Measurements from ENCODE around the gene PARD3B. TPM values are rescaled to one million over a fixed set of nuclear protein-coding genes. Genes with fewer than 3 reads are reported as not detected.

PARD3B gene
- polyA plus RNA-seq, 3 donors = not detected

DNA sequence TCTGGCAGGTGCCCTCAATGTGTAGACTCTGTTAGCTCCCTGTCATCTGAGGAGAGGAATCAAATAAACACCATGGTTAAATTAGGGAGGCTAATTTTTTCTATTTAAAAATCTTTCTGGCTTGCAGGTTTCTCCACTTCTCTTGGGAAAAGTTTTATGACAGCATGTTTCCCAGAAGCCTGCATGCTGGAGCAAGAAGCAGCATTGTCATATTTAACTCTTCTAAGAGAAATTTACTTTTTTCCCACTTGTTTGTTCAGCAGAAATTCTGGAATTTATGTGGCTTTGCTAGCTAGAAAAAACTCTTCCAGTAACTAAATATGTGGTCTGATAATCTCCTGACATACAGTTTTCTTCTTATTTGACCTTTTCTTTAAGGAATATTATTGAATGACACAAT is 230.5 kb downstream of the PARD3B start:
- Histone ChIP-seq H3K4me2 (replicated peaks; ENCODE audit: extremely low read depth, low read length, poor library complexity, severe bottlenecking) (no peak overlapping the region), H3K36me3 (replicated peaks in 1 of 2; ENCODE audit: control insufficient read depth in 1 of 2, insufficient read depth in 2 of 2, low read length in 2 of 2) (no peaks in the 10 kb centered on the region), H3K27me3 (ENCODE audit: control insufficient read depth in 2 of 2, insufficient read depth in 2 of 2, low read length in 2 of 2) (no peaks in the 10 kb centered on the region), H2AFZ (ENCODE audit: insufficient read depth, low read depth, low read length, poor library complexity, severe bottlenecking) (no peak overlapping the region), H3K9ac (ENCODE audit: insufficient read depth, low read length, poor library complexity, severe bottlenecking) (no peak overlapping the region), H3K27ac (ENCODE audit: low read depth in 1 of 2, low read length in 2 of 2) (no peak overlapping the region), H4K20me1 (ENCODE audit: insufficient read depth, low read length) (no peaks in the 10 kb centered on the region), H3K4me3 (replicated peaks in 1 of 3; ENCODE audit: low read depth in 2 of 3, low read length in 3 of 3) (no peak overlapping the region), H3K9me3 (replicated peaks in 1 of 2; ENCODE audit: control insufficient read depth in 1 of 2, insufficient read depth in 1 of 2, low read length in 2 of 2) (no peaks in the 10 kb centered on the region), H3K79me2 (ENCODE audit: insufficient read depth, low read length) (no peaks in the 10 kb centered on the region), H3K4me1 (ENCODE audit: control insufficient read depth in 1 of 2, insufficient read depth in 2 of 2, low read length in 2 of 2) (no peaks in the 10 kb centered on the region)
- DNase-seq = no peak
- H3K4me1 Mint-ChIP-seq = peaks cover 8% of the 10 kb centered on the region
- H3K36me3 Mint-ChIP-seq = no peaks in the 10 kb centered on the region
- H3K4me3 Mint-ChIP-seq = no peak overlapping the region
- TF ChIP-seq, protein P1, sequence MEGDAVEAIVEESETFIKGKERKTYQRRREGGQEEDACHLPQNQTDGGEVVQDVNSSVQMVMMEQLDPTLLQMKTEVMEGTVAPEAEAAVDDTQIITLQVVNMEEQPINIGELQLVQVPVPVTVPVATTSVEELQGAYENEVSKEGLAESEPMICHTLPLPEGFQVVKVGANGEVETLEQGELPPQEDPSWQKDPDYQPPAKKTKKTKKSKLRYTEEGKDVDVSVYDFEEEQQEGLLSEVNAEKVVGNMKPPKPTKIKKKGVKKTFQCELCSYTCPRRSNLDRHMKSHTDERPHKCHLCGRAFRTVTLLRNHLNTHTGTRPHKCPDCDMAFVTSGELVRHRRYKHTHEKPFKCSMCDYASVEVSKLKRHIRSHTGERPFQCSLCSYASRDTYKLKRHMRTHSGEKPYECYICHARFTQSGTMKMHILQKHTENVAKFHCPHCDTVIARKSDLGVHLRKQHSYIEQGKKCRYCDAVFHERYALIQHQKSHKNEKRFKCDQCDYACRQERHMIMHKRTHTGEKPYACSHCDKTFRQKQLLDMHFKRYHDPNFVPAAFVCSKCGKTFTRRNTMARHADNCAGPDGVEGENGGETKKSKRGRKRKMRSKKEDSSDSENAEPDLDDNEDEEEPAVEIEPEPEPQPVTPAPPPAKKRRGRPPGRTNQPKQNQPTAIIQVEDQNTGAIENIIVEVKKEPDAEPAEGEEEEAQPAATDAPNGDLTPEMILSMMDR (IDR thresholded peaks at IDR 0.05) = no peak
- no peak overlapping the region for H3K27ac Mint-ChIP-seq
- intact Hi-C loops (cut with micrococcal nuclease) = no loop called here
- H3K9me3 Mint-ChIP-seq = peaks cover 1 to 4% (median 2%) of the 10 kb centered on the region in 7 donors
- no peaks in the 10 kb centered on the region for H3K27me3 Mint-ChIP-seq (ENCODE audit: low read depth in 3 of 3)

DNA sequence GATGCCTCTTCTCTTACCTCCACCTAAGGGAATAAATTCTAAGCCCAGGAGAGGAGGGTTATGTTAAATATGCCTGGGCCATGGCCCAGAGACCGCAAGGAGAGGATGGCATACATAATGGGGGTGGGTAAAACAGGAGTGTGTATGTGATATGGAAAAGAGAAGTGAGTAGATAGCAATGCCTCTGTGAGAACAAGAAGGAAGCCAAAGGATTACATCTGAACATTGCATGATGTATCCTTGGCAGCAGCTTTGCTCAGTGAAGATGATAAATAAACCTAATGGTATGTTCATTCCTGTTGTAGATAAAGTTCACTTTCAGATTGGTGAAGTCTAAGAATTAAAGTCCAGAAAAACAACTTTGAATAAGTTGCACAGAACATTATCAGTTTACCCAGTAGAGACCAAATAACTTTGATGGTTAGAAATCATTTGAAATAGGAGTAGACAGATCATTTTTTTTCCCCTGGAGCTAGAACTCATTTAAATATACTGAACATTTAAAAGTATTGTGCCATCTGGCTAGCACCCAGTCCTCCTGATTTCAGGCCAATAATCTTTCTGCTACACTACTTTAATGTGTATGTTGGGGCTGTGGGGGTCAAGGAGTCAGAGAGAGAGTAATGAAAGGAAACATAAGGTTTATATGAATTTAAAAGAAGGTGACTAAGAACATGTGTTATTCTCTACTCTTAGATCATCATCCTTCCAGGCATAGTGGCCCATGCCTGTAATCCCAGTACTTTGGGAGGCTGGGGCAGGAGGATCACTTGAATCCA is 231.7 kb downstream of the PARD3B start:
- H3K27ac Mint-ChIP-seq = no peak overlapping the region
- peaks cover 0 to 4% (median 2%) of the 10 kb centered on the region in 7 donors for H3K9me3 Mint-ChIP-seq
- Histone ChIP-seq H2AFZ (ENCODE audit: insufficient read depth, low read depth, low read length, poor library complexity, severe bottlenecking) (no peak overlapping the region), H3K27me3 (ENCODE audit: control insufficient read depth in 2 of 2, insufficient read depth in 2 of 2, low read length in 2 of 2) (no peaks in the 10 kb centered on the region), H3K4me1 (ENCODE audit: control insufficient read depth in 1 of 2, insufficient read depth in 2 of 2, low read length in 2 of 2) (no peaks in the 10 kb centered on the region), H3K36me3 (replicated peaks in 1 of 2; ENCODE audit: control insufficient read depth in 1 of 2, insufficient read depth in 2 of 2, low read length in 2 of 2) (no peaks in the 10 kb centered on the region), H3K4me3 (replicated peaks in 1 of 3; ENCODE audit: low read depth in 2 of 3, low read length in 3 of 3) (no peak overlapping the region), H4K20me1 (ENCODE audit: insufficient read depth, low read length) (no peaks in the 10 kb centered on the region), H3K27ac (ENCODE audit: low read depth in 1 of 2, low read length in 2 of 2) (no peak overlapping the region), H3K9ac (ENCODE audit: insufficient read depth, low read length, poor library complexity, severe bottlenecking) (no peak overlapping the region), H3K79me2 (ENCODE audit: insufficient read depth, low read length) (no peaks in the 10 kb centered on the region), H3K4me2 (replicated peaks; ENCODE audit: extremely low read depth, low read length, poor library complexity, severe bottlenecking) (no peak overlapping the region), H3K9me3 (replicated peaks in 1 of 2; ENCODE audit: control insufficient read depth in 1 of 2, insufficient read depth in 1 of 2, low read length in 2 of 2) (no peaks in the 10 kb centered on the region)
- 64% methylated on average over 1 of the region's 1 CpG for WGBS (ENCODE audit: insufficient coverage)
- TF ChIP-seq, protein P1 (IDR thresholded peaks at IDR 0.05) = no peak
- no peak overlapping the region for H3K4me3 Mint-ChIP-seq
- H3K27me3 Mint-ChIP-seq (ENCODE audit: low read depth in 3 of 3) = no peaks in the 10 kb centered on the region
- no peak for DNase-seq
- intact Hi-C loops (cut with micrococcal nuclease) = no loop called here
- no peaks in the 10 kb centered on the region for H3K36me3 Mint-ChIP-seq
- peaks cover 8% of the 10 kb centered on the region for H3K4me1 Mint-ChIP-seq

Measured in CD14-positive monocyte (primary cell).